Endothelial cell (in vitro differentiated cells): ENCODE data around the gene CFAP74. TPM values are rescaled to one million over a fixed set of nuclear protein-coding genes. Genes with fewer than 3 reads are reported as not detected.

Source experiments
- DNase-seq: peaks from one replicate; pipeline ENCODE4 v3.0.0; 2021; ENCODE audit warnings: low spot score
- H3K27ac Mint-ChIP-seq: one replicate; pipeline ENCODE4 v1.8.0; 2021; ENCODE audit warnings: mixed read lengths, inconsistent platforms; ENCODE audit not compliant: unreplicated experiment
- H3K27me3 Mint-ChIP-seq: one replicate; pipeline ENCODE4 v1.8.0; 2021; ENCODE audit warnings: mild to moderate bottlenecking, moderate library complexity, mixed read lengths, inconsistent platforms; ENCODE audit not compliant: unreplicated experiment
- H3K36me3 Mint-ChIP-seq: one replicate; pipeline ENCODE4 v1.8.0; 2021; ENCODE audit warnings: mild to moderate bottlenecking, low read depth, mixed read lengths, inconsistent platforms; ENCODE audit not compliant: unreplicated experiment
- H3K4me1 Mint-ChIP-seq: one replicate; pipeline ENCODE4 v1.8.0; 2021; ENCODE audit warnings: mild to moderate bottlenecking, mixed read lengths, inconsistent platforms; ENCODE audit not compliant: unreplicated experiment
- H3K4me3 Mint-ChIP-seq: one replicate; pipeline ENCODE4 v1.8.0; 2021; ENCODE audit warnings: mild to moderate bottlenecking, mixed read lengths, inconsistent platforms; ENCODE audit not compliant: unreplicated experiment
- H3K9me3 Mint-ChIP-seq: one replicate; pipeline ENCODE4 v1.8.0; 2021; ENCODE audit warnings: mixed read lengths, inconsistent platforms; ENCODE audit not compliant: unreplicated experiment
- total RNA-seq: library from RNA; stranded (reverse); fragmentation: NEBNext Ultra II Directional; extraction: Animal tissue kit (Norgen Biotek cat#: 25700); gene quantifications from one replicate; pipeline ENCODE4 v1.2.1, GENCODE V29; 2021; ENCODE audit not compliant: unreplicated experiment
- TF ChIP-seq, protein P1 (sequence below): fragments of 200-600 bp; sonication (generic); IDR thresholded peaks from one replicate; pipeline ENCODE4 v1.5.0; 2021; ENCODE audit warnings: antibody characterized with exemption; ENCODE audit not compliant: unreplicated experiment

CFAP74 gene
- total RNA-seq, 1 donor from 2014 or later = not detected

DNA sequence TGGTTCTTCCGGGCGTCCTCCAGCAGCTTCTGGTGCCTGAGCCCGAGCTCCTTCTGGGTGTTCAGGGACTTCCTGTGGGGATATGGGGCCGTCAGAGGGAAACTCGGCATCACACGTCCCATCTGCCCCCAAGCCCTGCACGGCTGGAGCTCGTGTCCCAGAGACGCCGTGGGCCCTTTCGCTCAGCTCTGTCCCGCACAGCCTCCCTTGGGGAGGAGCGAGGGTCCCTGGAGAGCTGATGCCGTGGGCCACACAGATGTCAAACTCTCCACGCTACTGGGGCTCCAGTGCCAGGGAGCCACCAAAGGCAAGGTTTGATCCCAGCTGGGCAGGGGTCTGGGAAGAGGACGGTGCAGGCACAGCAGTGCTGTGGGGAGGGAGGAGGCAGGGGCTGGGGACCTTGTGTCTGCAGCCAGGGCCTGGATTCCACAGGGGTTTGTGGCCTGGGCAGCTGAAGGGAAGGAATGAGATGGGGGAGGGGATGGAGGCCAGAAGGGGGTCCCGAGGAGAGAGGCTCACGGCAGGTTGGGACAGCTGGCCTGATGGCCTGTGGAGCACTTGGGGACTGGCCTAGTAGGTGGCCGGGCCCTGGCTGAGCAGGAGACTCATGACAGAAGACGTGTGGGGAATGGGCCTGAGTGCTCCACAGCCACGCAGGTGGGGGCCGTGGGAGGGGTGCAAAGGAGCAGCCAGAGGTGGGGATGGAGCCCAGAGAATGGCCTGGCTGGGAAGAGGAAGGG, 30.4 kb downstream of the CFAP74 start:
- no peaks in the 10 kb centered on the region for H3K36me3 Mint-ChIP-seq
- H3K4me1 Mint-ChIP-seq = no peaks in the 10 kb centered on the region
- H3K27ac Mint-ChIP-seq = no peak overlapping the region
- no peak for DNase-seq
- H3K9me3 Mint-ChIP-seq = no peaks in the 10 kb centered on the region
- peaks cover 20% of the 10 kb centered on the region for H3K27me3 Mint-ChIP-seq
- TF ChIP-seq, protein P1, sequence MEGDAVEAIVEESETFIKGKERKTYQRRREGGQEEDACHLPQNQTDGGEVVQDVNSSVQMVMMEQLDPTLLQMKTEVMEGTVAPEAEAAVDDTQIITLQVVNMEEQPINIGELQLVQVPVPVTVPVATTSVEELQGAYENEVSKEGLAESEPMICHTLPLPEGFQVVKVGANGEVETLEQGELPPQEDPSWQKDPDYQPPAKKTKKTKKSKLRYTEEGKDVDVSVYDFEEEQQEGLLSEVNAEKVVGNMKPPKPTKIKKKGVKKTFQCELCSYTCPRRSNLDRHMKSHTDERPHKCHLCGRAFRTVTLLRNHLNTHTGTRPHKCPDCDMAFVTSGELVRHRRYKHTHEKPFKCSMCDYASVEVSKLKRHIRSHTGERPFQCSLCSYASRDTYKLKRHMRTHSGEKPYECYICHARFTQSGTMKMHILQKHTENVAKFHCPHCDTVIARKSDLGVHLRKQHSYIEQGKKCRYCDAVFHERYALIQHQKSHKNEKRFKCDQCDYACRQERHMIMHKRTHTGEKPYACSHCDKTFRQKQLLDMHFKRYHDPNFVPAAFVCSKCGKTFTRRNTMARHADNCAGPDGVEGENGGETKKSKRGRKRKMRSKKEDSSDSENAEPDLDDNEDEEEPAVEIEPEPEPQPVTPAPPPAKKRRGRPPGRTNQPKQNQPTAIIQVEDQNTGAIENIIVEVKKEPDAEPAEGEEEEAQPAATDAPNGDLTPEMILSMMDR = no peak
- no peak overlapping the region for H3K4me3 Mint-ChIP-seq

DNA sequence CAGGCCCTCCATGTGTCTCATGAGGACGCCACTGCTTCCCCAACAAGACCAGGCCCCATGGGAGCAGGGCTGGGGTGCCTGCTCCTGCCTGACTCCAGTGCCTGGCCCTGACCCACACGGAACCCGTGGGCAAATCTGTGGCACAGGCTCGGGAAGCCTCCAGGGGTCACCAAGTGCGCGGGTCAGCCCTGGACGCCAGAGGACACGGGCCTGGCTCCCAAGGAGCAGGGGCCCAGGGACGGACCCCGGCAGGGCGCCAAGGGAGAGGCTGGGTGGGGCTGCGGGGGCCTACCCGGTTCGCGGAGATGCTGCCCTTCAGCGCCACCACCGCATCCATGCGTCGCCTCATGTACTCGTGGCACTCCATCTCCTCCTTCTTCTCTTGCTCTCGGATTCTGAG, 31.9 kb downstream of the CFAP74 start:
- Mint-ChIP-seq H3K4me3 (no peak overlapping the region), H3K27me3 (peaks cover 14% of the 10 kb centered on the region), H3K36me3 (peaks cover 5% of the 10 kb centered on the region), H3K9me3 (no peaks in the 10 kb centered on the region), H3K27ac (no peak overlapping the region), H3K4me1 (peaks cover 3% of the 10 kb centered on the region)
- TF ChIP-seq, protein P1 = no peak
- DNase-seq = no peak

DNA sequence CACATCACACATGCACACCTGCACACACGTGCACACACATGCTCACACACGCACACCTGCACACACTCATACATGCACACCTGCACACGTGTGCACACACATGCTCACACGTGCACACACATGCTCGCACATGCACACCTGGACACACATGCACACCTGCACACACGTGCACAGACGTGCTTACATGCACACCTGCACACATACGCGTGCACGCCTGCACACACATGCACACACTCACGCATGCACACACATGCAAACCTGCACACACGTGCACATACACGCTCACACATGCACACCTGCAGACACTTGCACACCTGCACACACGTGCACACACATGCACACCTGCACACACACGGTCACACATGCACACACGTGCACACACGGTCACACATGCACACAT, 32.6 kb downstream of the CFAP74 start:
- Mint-ChIP-seq H3K4me3 (no peak overlapping the region), H3K36me3 (peaks cover 5% of the 10 kb centered on the region), H3K27me3 (peaks cover 14% of the 10 kb centered on the region), H3K9me3 (no peaks in the 10 kb centered on the region), H3K4me1 (peaks cover 3% of the 10 kb centered on the region), H3K27ac (no peak overlapping the region)
- TF ChIP-seq, protein P1 = no peak
- DNase-seq = no peak

DNA sequence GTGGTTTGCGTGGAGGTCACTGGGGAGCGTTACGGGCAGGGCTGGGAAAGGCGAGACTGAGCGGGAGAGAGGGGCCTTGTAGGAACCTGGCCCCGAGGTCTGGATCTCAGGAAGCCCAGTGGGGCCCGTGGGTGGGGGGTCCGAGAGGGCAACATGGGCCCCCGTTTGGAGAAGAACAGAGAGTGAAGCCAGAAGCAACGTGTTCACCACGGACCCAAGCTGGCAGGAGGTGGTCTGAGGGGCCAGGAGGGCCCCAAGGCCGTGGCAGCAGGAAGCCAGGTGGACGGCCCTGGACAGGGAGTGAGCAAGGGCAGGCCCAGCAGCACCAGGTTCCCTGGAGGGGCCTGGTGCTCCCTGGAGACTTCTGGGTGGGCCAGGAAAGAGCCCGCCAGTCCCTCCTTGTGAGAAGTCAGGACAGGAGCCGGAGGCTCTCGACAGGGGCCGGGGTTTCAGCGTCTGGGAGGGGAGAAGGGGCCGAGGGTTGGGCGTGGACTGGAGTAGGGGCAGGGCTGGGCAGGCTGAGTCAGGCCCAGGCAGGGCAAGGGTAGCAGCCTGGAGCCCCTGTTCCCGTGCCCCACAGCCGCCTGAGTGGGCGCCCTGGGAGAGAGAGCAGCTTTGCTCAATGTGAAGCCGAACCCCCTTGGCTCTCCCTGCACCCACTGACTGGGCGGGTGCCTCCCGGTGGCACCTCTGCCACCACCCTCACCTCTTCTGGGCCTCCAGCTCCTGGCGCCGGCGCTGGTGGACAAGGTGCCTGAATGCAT, 33.5 kb downstream of the CFAP74 start:
- peaks cover 3% of the 10 kb centered on the region for H3K4me1 Mint-ChIP-seq
- H3K27me3 Mint-ChIP-seq = peaks cover 14% of the 10 kb centered on the region
- peaks cover 5% of the 10 kb centered on the region for H3K36me3 Mint-ChIP-seq
- TF ChIP-seq, protein P1 = no peak
- H3K4me3 Mint-ChIP-seq = no peak overlapping the region
- H3K27ac Mint-ChIP-seq = no peak overlapping the region
- no peak for DNase-seq
- no peaks in the 10 kb centered on the region for H3K9me3 Mint-ChIP-seq

DNA sequence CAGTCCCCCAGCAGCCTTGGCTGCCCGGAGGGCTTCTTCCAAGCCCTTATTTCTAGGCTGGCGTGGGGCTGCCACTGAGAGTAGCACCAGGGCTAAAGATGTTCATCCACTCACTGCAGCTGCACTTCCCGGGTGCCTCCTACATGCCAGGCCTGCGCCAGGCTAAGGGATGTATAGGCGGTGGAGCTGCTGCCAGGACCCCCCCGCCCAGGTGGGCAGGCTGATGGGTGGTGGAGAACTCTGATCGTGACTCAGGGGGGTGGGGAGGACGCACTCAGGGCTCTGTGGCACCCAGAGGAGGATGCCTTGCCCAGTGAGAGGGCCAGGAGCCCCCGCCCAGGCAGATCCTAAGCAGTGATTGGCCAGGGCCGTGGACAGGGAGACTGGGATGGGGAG, 34.1 kb downstream of the CFAP74 start:
- Mint-ChIP-seq H3K4me1 (peaks cover 3% of the 10 kb centered on the region), H3K36me3 (peaks cover 5% of the 10 kb centered on the region)

More for the DNA sequence above, 34.1 kb downstream of the CFAP74 start:
- Mint-ChIP-seq H3K27me3 (peaks cover 14% of the 10 kb centered on the region), H3K4me3 (no peak overlapping the region), H3K27ac (no peak overlapping the region), H3K9me3 (no peaks in the 10 kb centered on the region)
- DNase-seq = no peak
- TF ChIP-seq, protein P1 = no peak
